GM12865 (cell line): ENCODE data around the gene HNRNPH2.

Source experiments
- DNase-seq: peaks from one replicate; pipeline ENCODE4 v3.0.0; 2010; ENCODE audit warnings: low read depth
- H3K4me3 ChIP-seq: 2 replicates; pipeline ENCODE4 v1.5.1; 2011; ENCODE audit warnings: mild to moderate bottlenecking, low read depth, low read length, control low read depth
- TF ChIP-seq, protein P1 (sequence below): IDR thresholded peaks from 2 replicates; pipeline ENCODE4 v1.5.1; 2011; ENCODE audit warnings: low read length, control low read depth, low read depth, inconsistent platforms; ENCODE audit not compliant: insufficient read depth; ENCODE audit errors: missing control alignments

Gene HNRNPH2

GRCh38 chrX:101368800-101369199, 39.2 kb upstream of the HNRNPH2 start:
- TF ChIP-seq, protein P1, sequence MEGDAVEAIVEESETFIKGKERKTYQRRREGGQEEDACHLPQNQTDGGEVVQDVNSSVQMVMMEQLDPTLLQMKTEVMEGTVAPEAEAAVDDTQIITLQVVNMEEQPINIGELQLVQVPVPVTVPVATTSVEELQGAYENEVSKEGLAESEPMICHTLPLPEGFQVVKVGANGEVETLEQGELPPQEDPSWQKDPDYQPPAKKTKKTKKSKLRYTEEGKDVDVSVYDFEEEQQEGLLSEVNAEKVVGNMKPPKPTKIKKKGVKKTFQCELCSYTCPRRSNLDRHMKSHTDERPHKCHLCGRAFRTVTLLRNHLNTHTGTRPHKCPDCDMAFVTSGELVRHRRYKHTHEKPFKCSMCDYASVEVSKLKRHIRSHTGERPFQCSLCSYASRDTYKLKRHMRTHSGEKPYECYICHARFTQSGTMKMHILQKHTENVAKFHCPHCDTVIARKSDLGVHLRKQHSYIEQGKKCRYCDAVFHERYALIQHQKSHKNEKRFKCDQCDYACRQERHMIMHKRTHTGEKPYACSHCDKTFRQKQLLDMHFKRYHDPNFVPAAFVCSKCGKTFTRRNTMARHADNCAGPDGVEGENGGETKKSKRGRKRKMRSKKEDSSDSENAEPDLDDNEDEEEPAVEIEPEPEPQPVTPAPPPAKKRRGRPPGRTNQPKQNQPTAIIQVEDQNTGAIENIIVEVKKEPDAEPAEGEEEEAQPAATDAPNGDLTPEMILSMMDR: no peak
- DNase-seq: no peak
- H3K4me3 ChIP-seq: no peak overlapping the region

- no peak overlapping the region for H3K4me3 ChIP-seq
- no peak for DNase-seq
- TF ChIP-seq, protein P1: no peak
Observed at GRCh38 chrX:101369687-101370086, 38.3 kb upstream of the HNRNPH2 start.

- peak; percentile 41 for DNase-seq
- TF ChIP-seq, protein P1: no peak
- H3K4me3 ChIP-seq: no peak overlapping the region
Observed at GRCh38 chrX:101370888-101371504, 37.0 kb upstream of the HNRNPH2 start.

GRCh38 chrX:101377547-101377946, 30.5 kb upstream of the HNRNPH2 start:
- H3K4me3 ChIP-seq: no peak overlapping the region
- no peak for DNase-seq
- TF ChIP-seq, protein P1: no peak

DNA sequence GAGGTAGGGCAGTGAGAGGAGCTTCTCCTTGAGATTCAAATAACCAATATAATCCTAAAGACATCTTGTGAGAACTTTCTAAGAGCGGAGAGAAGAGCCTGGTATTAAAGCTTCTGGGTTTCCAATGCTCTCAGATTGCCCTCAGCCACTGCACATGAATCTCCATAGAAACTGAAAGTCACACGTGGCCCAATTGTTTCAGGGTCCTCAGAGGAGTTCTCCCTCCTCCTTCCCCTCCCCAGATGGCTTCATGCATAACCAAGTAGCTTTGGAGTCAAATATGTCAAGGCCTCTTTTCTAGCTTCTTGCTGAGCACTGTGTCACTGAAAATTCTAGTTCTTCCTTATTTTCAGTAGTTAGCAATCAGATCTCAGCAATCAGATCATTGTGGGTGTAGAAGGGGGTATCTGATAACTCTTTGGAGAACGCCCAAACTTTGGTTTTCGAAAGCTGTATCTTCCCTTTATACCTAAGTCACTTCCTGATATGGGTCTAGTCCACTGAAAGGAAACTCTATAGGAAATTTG, 24.3 kb upstream of the HNRNPH2 start:
- peak overlapping the region; percentile 74 for H3K4me3 ChIP-seq
- TF ChIP-seq, protein P1: no peak
- peak; percentile 86 for DNase-seq

- DNase-seq: peak; percentile 14
- TF ChIP-seq, protein P1: no peak
- H3K4me3 ChIP-seq: peak overlapping the region; percentile 74
Observed at GRCh38 chrX:101385026-101385684, 22.9 kb upstream of the HNRNPH2 start.
